Heart left ventricle (tissue), 13 donors: ENCODE results near the gene WDR11.

Source experiments
- POLR2A ChIP-seq, 2 donors: fragments of 450-650 bp; IDR thresholded peaks; one replicate each; pipeline ENCODE4 v1.6.1; 2017; ENCODE audit warnings: antibody characterized with exemption in 2 of 2, mild to moderate bottlenecking in 2 of 2, moderate library complexity in 2 of 2
- TF ChIP-seq, protein P1 (sequence below), 12 donors: fragments of 200-600 bp; sonication (generic) in 4 of 12; IDR thresholded peaks; one replicate each; pipeline versions ENCODE4 v1.5.0 to v1.8.0; 2018 to 2022; ENCODE audit warnings: antibody characterized with exemption in 12 of 12, mild to moderate bottlenecking in 5 of 12
- donor health status: ischemic (EF 13 %, LVEDD 7.1; RV severe dilation, severe dysfunction).
- donor health status: DM: no; HTN: yes; CAD: no.
- donor health status: DM: no; HTN: no; CAD: no.
- donor health status: ischemic (EF 25% LVEDD 6.9; RV normal size, moderate dysfunction).
- donor health status: ischemic (EF 25% LVEDD 5.7; RV mildly dilated, moderate dysfunction).
- donor health status: ischemic (EF 35%, LVEDD 5.7; RV mildly dilated, moderate dysfunction).
- donor health status: nonischemic (EF 11% LVEDD 7.7; RV severe dilation, severe dysfunction).
- donor health status: DM: yes; HTN: yes; CAD: no.
- donor health status: PGD.
- donor health status: ischemic (EF 29% LVEDD 5.4; RV normal size, mild dysfunction).
- donor health status: nonischemic (EF 23%, LVEDD 6.1; RV moderate dilation, normal function).

DNA sequence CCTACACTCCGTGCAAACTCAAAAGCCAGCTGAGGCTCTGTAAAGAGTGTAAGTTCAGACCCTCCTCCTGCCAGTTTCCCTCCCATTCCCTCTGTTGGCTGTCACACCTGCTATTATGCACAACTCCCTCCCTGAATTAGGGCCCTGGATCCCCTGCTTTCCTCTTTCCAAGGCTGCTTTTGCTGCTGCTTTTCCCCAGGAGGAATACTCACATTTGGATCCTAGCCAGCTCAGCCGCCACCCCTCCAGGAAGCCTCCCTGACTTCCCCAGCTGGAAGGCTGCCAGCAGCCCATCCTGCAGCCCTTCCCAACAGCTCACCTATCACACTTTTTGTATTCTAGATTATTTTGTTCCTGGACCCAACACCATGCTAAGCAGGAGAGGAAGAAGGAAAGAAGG is 40.9 kb upstream of the WDR11 start:
- TF ChIP-seq, protein P1, sequence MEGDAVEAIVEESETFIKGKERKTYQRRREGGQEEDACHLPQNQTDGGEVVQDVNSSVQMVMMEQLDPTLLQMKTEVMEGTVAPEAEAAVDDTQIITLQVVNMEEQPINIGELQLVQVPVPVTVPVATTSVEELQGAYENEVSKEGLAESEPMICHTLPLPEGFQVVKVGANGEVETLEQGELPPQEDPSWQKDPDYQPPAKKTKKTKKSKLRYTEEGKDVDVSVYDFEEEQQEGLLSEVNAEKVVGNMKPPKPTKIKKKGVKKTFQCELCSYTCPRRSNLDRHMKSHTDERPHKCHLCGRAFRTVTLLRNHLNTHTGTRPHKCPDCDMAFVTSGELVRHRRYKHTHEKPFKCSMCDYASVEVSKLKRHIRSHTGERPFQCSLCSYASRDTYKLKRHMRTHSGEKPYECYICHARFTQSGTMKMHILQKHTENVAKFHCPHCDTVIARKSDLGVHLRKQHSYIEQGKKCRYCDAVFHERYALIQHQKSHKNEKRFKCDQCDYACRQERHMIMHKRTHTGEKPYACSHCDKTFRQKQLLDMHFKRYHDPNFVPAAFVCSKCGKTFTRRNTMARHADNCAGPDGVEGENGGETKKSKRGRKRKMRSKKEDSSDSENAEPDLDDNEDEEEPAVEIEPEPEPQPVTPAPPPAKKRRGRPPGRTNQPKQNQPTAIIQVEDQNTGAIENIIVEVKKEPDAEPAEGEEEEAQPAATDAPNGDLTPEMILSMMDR (IDR thresholded peaks at IDR 0.05): no peak
- TF ChIP-seq POLR2A (IDR thresholded peaks at IDR 0.05): no peak
